HG03442 (cell line): Measurements from ENCODE around the gene TACR1.
"Not testable (repeated sequence)": the region's sequence is repeated elsewhere in the genome, so short reads cannot be mapped to it uniquely, and the experiment has no call there.

ENCODE experiments used
- ATAC-seq: cut with Tn5 transposase; IDR thresholded peaks from one replicate; pipeline ENCODE4 v1.9.1; 2021; ENCODE audit warnings: mild to moderate bottlenecking, moderate library complexity; ENCODE audit not compliant: unreplicated experiment

Gene TACR1

GRCh38 chr2:75094405-75094804 lies 104.9 kb downstream of the TACR1 start:
- ATAC-seq, result no peak

GRCh38 chr2:75090770-75091515 lies 108.4 kb downstream of the TACR1 start:
- ATAC-seq, result no peak

- ATAC-seq, result no peak
Measured at GRCh38 chr2:75089471-75089870, 109.8 kb downstream of the TACR1 start.

DNA sequence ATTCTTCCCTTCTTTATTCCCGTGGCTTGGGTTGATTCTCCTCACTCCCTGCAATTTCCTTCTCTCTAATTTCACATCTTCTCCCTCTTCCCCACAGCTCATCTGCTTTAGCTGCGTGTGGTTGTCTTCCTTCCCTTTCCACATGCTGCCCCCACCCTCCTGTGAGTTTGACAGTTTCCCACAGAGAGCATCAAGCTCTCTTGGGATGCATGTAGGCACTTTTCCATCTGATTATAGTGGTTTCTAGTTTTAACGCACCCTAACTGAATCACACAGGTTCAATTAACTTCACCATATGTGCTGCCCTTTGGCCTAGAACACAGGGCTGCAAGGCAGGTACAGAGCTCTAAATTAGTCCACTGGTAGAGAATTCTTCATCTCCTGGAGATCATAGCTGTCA lies 110.5 kb downstream of the TACR1 start:
- ATAC-seq, result no peak

DNA sequence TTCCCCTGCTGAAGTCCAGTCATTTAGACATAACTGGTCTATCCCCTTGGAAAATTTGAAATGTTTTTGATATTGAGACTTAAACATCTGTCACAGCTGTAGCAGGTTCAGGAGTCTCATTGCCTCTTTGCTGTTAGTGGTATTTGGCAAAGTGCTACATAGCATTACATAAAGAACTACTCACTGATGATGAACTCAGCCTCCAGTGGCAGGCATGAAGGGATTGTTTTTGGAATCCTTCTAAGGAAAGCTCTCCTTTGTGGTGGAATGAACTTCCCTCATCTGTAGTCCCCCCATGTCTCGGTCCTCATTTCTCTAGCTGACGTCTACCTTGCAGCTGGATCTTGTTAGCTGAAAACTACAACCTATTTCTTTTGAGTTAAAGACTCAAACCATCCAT lies 111.6 kb downstream of the TACR1 start:
- ATAC-seq, result no peak

- ATAC-seq, result no peak
Measured at GRCh38 chr2:75079575-75079974, 119.7 kb downstream of the TACR1 start.

GRCh38 chr2:75077909-75078308 lies 121.4 kb downstream of the TACR1 start:
- ATAC-seq, result peak; percentile 53

DNA sequence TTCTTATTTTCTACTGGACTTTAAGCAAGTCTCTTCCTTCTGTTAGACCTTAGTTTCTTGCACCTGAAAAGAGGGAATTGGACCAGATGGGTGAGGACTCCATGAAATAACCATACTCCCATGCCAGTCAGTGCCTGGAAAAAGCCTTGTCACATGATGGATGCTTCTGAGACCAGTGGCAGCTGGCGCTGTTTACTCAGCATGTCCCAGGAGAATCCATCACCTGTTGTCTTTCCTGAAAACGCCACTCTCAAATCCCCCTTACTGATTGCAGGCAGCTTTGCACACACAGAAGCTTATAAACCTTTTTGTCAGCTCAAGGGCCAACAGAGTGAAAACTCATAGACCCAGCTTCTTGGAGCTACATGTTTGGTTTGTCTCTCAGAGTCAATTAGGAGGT lies 123.2 kb downstream of the TACR1 start:
- ATAC-seq, result no peak

GRCh38 chr2:75074708-75075107 lies 124.6 kb downstream of the TACR1 start:
- no peak for ATAC-seq

GRCh38 chr2:75074228-75074627 lies 125.1 kb downstream of the TACR1 start:
- no peak for ATAC-seq

- ATAC-seq, result no peak
Measured at GRCh38 chr2:75071766-75072165, 127.6 kb downstream of the TACR1 start.

DNA sequence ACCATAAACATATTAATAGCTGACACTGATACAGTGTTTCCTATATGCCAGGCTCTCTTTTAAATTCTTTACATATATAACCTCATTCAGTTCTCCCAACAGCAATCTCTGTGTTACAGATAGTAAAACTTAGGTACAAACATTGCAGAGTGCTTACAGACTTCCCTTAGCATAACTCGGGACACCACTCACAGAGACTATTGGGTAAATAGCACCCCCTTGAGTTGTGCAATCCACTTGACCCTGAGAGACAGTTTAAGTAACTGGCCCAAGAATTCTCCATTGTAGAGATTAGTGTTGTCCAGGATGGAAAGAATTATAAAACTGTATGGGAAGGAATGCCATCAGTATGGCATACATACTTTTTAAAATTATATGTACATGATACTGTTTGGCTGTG lies 130.8 kb downstream of the TACR1 start:
- no peak for ATAC-seq

- no peak for ATAC-seq
Measured at GRCh38 chr2:75067506-75067905, 131.8 kb downstream of the TACR1 start.

DNA sequence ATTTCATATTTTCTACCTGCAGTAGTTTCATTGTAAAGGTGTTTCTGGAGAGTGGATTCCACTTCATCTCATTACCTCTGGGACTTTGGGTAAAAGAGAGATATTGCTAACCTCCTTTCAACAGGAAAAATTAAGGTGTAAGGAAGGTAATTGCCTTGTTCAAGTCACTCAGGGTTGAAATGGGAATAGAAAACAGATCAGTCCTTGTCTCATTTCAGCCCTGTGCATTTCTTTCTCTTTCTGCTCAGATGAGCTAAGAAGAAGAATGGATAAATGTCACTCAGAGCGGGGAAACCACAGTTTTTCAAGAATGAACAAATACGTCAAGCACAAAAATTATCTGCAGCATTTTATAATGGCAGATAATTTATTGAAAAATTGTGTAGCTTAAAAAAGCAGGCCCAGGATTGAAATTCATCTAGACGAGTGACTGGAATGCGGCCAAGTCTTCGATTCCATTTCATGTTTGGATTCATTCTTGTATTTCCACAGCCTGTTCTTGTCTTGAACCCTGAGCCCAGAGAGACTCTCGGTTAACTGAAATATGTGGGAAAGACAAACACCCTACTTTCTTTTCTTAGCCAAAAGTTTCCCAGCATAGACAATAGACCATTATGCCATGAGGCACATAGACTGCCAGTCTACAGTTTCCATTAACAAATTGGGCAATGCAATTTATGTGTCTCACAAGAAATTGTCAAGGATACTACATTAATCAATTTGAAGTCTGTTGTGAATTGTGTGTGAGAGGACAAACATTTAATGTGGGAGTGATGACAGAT lies 133.0 kb downstream of the TACR1 start:
- ATAC-seq, result no peak

GRCh38 chr2:75065402-75066008 lies 133.8 kb downstream of the TACR1 start:
- ATAC-seq, result no peak

DNA sequence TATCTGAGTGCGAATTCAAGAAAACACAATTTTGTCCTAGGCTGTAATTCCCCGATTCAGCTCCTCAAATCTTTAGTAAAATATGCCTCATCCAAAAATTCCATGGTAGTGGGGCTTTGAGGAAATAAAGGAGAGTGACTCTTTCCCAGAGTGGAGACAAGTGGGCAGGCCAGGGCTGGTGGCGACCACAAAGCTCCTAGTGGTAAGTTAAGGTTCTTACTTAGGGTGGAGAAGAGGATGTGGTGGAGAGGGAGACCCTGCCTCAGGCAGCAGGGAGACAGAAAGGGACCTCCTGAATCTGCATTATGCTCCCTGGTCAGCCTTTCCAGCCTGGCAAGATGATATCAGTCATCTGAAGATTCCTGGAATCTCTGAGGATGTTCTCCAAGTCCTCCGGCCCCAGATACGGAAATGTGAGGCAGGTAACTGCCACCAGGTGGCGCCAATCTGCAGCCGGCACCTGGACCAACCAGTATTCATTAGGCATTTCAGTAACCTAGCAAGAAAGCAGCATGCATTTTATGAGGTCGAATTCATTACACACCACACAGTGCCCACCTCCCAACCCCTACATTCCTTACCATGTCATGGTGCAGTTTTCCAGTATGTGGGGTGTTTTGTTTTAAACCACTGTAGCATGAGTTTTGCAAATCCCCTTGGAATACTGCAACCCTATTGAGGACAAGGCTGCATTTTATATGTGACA lies 134.5 kb downstream of the TACR1 start:
- peak; percentile 66 for ATAC-seq

DNA sequence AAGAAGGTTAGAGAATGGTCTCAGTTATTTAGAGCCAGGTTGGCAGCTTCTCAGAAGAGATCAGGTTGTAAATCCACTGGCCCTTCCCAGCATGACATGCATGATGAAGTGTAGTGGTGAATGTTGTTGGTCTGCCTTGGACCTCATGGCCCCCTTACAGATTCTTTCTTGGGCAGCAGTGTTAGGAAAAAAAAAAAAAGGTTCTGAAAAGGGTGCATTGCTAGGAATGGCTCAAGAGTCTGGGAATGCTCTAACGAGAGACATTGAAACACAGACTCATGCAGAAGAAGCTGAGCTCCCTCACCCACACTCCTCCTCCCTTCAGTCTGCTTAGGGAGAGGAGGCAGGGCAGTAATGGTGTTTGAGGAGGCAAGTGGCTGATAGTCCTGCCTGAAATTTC lies 135.4 kb downstream of the TACR1 start:
- no peak for ATAC-seq

DNA sequence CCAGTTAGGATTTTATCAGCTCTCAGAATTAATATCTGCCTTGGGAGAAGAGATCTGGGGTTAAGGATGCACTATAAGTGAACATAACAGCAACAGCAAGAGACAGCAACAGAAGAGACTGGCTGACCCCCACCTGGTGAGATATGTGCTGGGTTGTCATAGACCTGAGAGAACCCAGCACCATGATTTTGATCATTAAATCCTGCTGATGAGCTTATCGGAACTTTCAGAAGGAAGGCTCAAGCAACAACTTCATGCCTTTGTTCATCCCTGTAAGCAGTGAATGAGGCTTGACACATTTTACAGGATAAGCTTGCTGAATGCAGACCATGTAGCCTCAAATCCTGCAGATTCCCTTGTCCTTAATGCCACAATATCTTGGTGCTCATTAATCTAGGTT lies 140.9 kb downstream of the TACR1 start:
- no peak for ATAC-seq

GRCh38 chr2:75057150-75057549 lies 142.2 kb downstream of the TACR1 start:
- ATAC-seq, result not testable (repeated sequence)

GRCh38 chr2:75055820-75056675 lies 143.3 kb downstream of the TACR1 start:
- ATAC-seq, result peak; percentile 72
